K562 (cell line): ENCODE results near the gene IL27RA. TPM values are rescaled to one million over a fixed set of nuclear protein-coding genes. Genes with fewer than 3 reads are reported as not detected.

Source experiments
- ATAC-seq: fragments of 200-7000 bp; cut with Tn5 transposase; 3 replicates; pipeline ENCODE4 v1.9.1; 2020; ENCODE audit warnings: moderate library complexity
- BruUV-seq: library from RNA; stranded (reverse); fragments of 400-500 nt; replicated peaks from 2 replicates; lab custom pipeline; 2021; lab: Mats Ljungman, UMichigan
- CTCF ChIA-PET: fragments of 300-600 bp; formaldehyde crosslinking; extraction: SDS; loops from one replicate; lab custom pipeline; 2021; ENCODE audit warnings: low intra/inter-chr PET ratio; lab: Yijun Ruan, JAX
- POLR2A ChIA-PET: fragments of 300-600, 350-650 bp; sonication (Branson Sonifier 250); formaldehyde crosslinking; extraction: SDS; loops from one replicate; lab custom pipeline; 2021; ENCODE audit warnings: antibody characterized with exemption, inconsistent platforms; lab: Yijun Ruan, JAX
- DNase-seq, 4 experiments: peaks; one replicate each; pipeline versions ENCODE4 v3.0.0 to v3.0.0-alpha.2; 2011 to 2018; ENCODE audit warnings: low spot score in 3 of 4, mixed read lengths in 3 of 4; ENCODE audit errors: extremely low read depth in 1 of 4
- FAIRE-seq: peaks from 2 replicates; lab custom pipeline; 2011; peaks lifted over from hg19 to GRCh38; lab: Jason Lieb, UNC
- H2AFZ ChIP-seq: 2 replicates; pipeline ENCODE4 v1.6.0; 2011; ENCODE audit warnings: low read depth, low read length, control low read depth, inconsistent platforms
- H3K27ac ChIP-seq: fragments of 200-600 bp; 3 replicates; pipeline ENCODE4 v1.8.0; 2011; ENCODE audit warnings: low read depth, mild to moderate bottlenecking, control low read depth, inconsistent platforms, low read length, moderate library complexity, mixed read lengths; ENCODE audit errors: extremely low read depth
- H3K27me3 ChIP-seq, 2 experiments: fragments of 300-600 bp in 1 of 2; 2 replicates in 1 of 2; 3 replicates in 1 of 2; pipeline versions ENCODE4 v1.6.0 to v1.8.0; 2011; ENCODE audit warnings: inconsistent platforms in 2 of 2, low read length in 2 of 2, mild to moderate bottlenecking in 1 of 2, mixed read lengths in 1 of 2, moderate library complexity in 1 of 2; ENCODE audit not compliant: control insufficient read depth in 2 of 2, insufficient read depth in 2 of 2
- H3K36me3 ChIP-seq: fragments of 300-600 bp; 3 replicates; pipeline ENCODE4 v1.8.0; 2011; ENCODE audit warnings: mild to moderate bottlenecking, low read length, inconsistent platforms; ENCODE audit not compliant: control insufficient read depth, insufficient read depth
- H3K4me1 ChIP-seq, 2 experiments: fragments of 200-600 bp in 1 of 2; replicated peaks in 1 of 2; 2 replicates in 1 of 2; 3 replicates in 1 of 2; pipeline versions ENCODE4 v1.5.1 to v1.8.0; 2011; ENCODE audit warnings: inconsistent platforms in 2 of 2, low read length in 2 of 2, mild to moderate bottlenecking in 1 of 2, mixed read lengths in 1 of 2, moderate library complexity in 1 of 2; ENCODE audit not compliant: control insufficient read depth in 2 of 2, insufficient read depth in 2 of 2
- H3K4me2 ChIP-seq: 2 replicates; pipeline ENCODE4 v1.6.1; 2011; ENCODE audit warnings: low read length, control low read depth, inconsistent platforms, mixed read lengths; ENCODE audit not compliant: insufficient read depth
- H3K4me3 ChIP-seq: fragments of 200-600 bp; sonication (generic), shearing (Covaris generic); 2 replicates; pipeline ENCODE4 v1.5.1; 2016; ENCODE audit warnings: control low read depth, inconsistent platforms
- H3K79me2 ChIP-seq: fragments of 200-600 bp; 3 replicates; pipeline ENCODE4 v1.8.0; 2011; ENCODE audit warnings: low read length, inconsistent platforms; ENCODE audit not compliant: control insufficient read depth, insufficient read depth
- H3K9ac ChIP-seq, 2 experiments: 2 replicates each; pipeline versions ENCODE4 v1.6.0 to v1.6.1; 2011; ENCODE audit warnings: low read depth in 2 of 2, low read length in 2 of 2, control low read depth in 1 of 2, inconsistent platforms in 1 of 2, mild to moderate bottlenecking in 1 of 2, mixed read lengths in 1 of 2; ENCODE audit not compliant: insufficient read depth in 1 of 2
- H3K9me1 ChIP-seq: one replicate; pipeline ENCODE4 v1.6.0; 2011; ENCODE audit warnings: inconsistent platforms, mild to moderate bottlenecking, low read length, moderate library complexity; ENCODE audit not compliant: control insufficient read depth, insufficient read depth
- H3K9me3 ChIP-seq: replicated peaks from 2 replicates; pipeline ENCODE4 v1.5.1; 2011; ENCODE audit warnings: low read depth, low read length, inconsistent platforms; ENCODE audit not compliant: control insufficient read depth, insufficient read depth
- H4K20me1 ChIP-seq: replicated peaks from 2 replicates; pipeline ENCODE4 v1.6.1; 2011; ENCODE audit warnings: low read length, inconsistent platforms, mixed read lengths; ENCODE audit not compliant: control insufficient read depth, insufficient read depth
- CTCF ChIP-seq, 3 experiments: IDR thresholded peaks in 2 of 3; conservative IDR thresholded peaks in 1 of 3; 2 replicates each; pipeline ENCODE4 v1.5.1; 2011 to 2012; ENCODE audit warnings: low read length in 3 of 3, mild to moderate bottlenecking in 3 of 3, control low read depth in 2 of 3, improper control_type of control experiment in 1 of 3, inconsistent platforms in 1 of 3, low read depth in 1 of 3, mixed read lengths in 1 of 3, moderate library complexity in 1 of 3; ENCODE audit not compliant: insufficient read depth in 2 of 3
- DACH1 ChIP-seq: fragments of 450-650 bp; IDR thresholded peaks from 2 replicates; pipeline ENCODE4 v1.6.1; 2018; ENCODE audit not compliant: partially characterized antibody
- FOXP1 ChIP-seq: sonication (generic); formaldehyde crosslinking; IDR thresholded peaks from 2 replicates; pipeline ENCODE4 v1.8.0; 2022; ENCODE audit warnings: mild to moderate bottlenecking, missing genetic modification reagents
- HDGF ChIP-seq: fragments of 450-650 bp; IDR thresholded peaks from 2 replicates; pipeline ENCODE4 v1.6.1; 2016
- IRF1 ChIP-seq: sonication (generic); formaldehyde crosslinking; IDR thresholded peaks from 2 replicates; pipeline ENCODE4 v1.8.0; 2022; ENCODE audit warnings: missing genetic modification reagents, mild to moderate bottlenecking, borderline replicate concordance
- KAT7 ChIP-seq: sonication (generic); formaldehyde crosslinking; IDR thresholded peaks from 2 replicates; pipeline ENCODE4 v1.8.0; 2022; ENCODE audit warnings: missing genetic modification reagents, mild to moderate bottlenecking, borderline replicate concordance
- POLR2G ChIP-seq: fragments of 200-400 bp; formaldehyde crosslinking; IDR thresholded peaks from 2 replicates; pipeline ENCODE4 v1.6.1; 2017; ENCODE audit warnings: low read depth, mild to moderate bottlenecking, antibody characterized with exemption, low read length, moderate library complexity
- PTTG1 ChIP-seq: fragments of 450-650 bp; IDR thresholded peaks from 2 replicates; pipeline ENCODE4 v1.6.1; 2016; ENCODE audit warnings: low read depth, mild to moderate bottlenecking, missing genetic modification characterization, missing compliant biosample characterization
- RFX5 ChIP-seq: IDR thresholded peaks from 2 replicates; pipeline ENCODE4 v1.6.1; 2011; ENCODE audit warnings: low read depth, mild to moderate bottlenecking, improper control_type of control experiment, low read length
- SMAD3 ChIP-seq: fragments of 450-650 bp; formaldehyde crosslinking; conservative IDR thresholded peaks from 2 replicates; pipeline ENCODE4 v1.4.0; 2020; ENCODE audit warnings: mild to moderate bottlenecking
- TOE1 ChIP-seq, 2 experiments: fragments of 450-650 bp in 1 of 2; sonication (generic) in 1 of 2; formaldehyde crosslinking in 1 of 2; IDR thresholded peaks; 2 replicates each; pipeline versions ENCODE4 v1.7.1 to v1.8.0; 2016 to 2022; ENCODE audit warnings: borderline replicate concordance in 2 of 2, mild to moderate bottlenecking in 2 of 2, antibody characterized with exemption in 1 of 2, inconsistent platforms in 1 of 2, low read depth in 1 of 2, missing genetic modification reagents in 1 of 2, moderate library complexity in 1 of 2
- ZEB2 ChIP-seq: fragments of 450-650 bp; IDR thresholded peaks from 2 replicates; pipeline ENCODE4 v1.6.1; 2016
- ZNF212 ChIP-seq: fragments of 450-650 bp; formaldehyde crosslinking; IDR thresholded peaks from 2 replicates; pipeline ENCODE4 v1.4.0; 2020; ENCODE audit warnings: mild to moderate bottlenecking
- ZNF324 ChIP-seq: fragments of 250-450 bp; sonication (Bioruptor Pico); IDR thresholded peaks from 2 replicates; pipeline ENCODE4 v1.4.0; 2020; ENCODE audit warnings: mild to moderate bottlenecking
- ZNF76 ChIP-seq: fragments of 250-450 bp; sonication (Bioruptor Pico); IDR thresholded peaks from 2 replicates; pipeline ENCODE4 v1.4.0; 2020; ENCODE audit warnings: mild to moderate bottlenecking, moderate library complexity, borderline replicate concordance
- WGBS: fragments of 100-300 bp; shearing (Covaris generic); methylation state at CpG from one replicate; pipeline ENCODE4 v1.1.6; 2016; ENCODE audit warnings: low coverage, mixed read lengths; ENCODE audit not compliant: insufficient coverage; ENCODE audit errors: missing lambda C conversion rate; 5-methylcytosine and 5-hydroxymethylcytosine counted together
- in situ Hi-C: fragments of 300-500 bp; cut with MboI; formaldehyde crosslinking; loops from 4 replicates; pipeline ENCODE4 v1.15.0; 2018; ENCODE audit warnings: inconsistent platforms, mixed read lengths
- intact Hi-C: fragments of 100-400 bp; cut with micrococcal nuclease; formaldehyde crosslinking; loops from 2 replicates; pipeline ENCODE4 v1.14.2; 2022
- polyA plus RNA-seq, 8 experiments: library from polyadenylated mRNA; depleted of rRNA in 4 of 8; stranded (reverse) in 5 of 8; unstranded in 3 of 8; fragments of >200 nt; fragmentation: Nextera tagmentation in 2 of 8; fragmentation: Illumina TruSeq in 1 of 8; extraction: Ambion mirVana in 2 of 8; extraction: Trizol in 1 of 8; gene quantifications; 2 replicates each; pipeline versions ENCODE4 v1.2.1 to v1.2.3, GENCODE V29; 2011 to 2014; ENCODE audit warnings: inconsistent platforms in 1 of 8, missing spikeins in 1 of 8
- total RNA-seq, 7 experiments: library from RNA; depleted of rRNA in 6 of 7; stranded (reverse); fragments of >200 nt in 6 of 7; fragmentation: Illumina TruSeq in 2 of 7; extraction: Trizol in 2 of 7; gene quantifications; 2 replicates each; pipeline versions ENCODE4 v1.2.1 to v1.2.3, GENCODE V29; 2011 to 2021; ENCODE audit warnings: low replicate concordance in 1 of 7
- TF ChIP-seq, protein P1 (sequence below): fragments of 250-450 bp; sonication (Bioruptor Pico); IDR thresholded peaks from 2 replicates; pipeline ENCODE4 v1.8.0; 2022; ENCODE audit warnings: moderate library complexity, mild to moderate bottlenecking, inconsistent platforms

IL27RA gene
- total and polyA plus RNA-seq, 9 of the 15 experiments (the other 6 are each of a cell fraction or from before 2014, with no cell fraction given): 1.9 to 15.9 (median 12.0) TPM

- TF ChIP-seq DACH1 (no peak), ZNF212 (CRISPR knock-in tag) (no peak), RFX5 (no peak), FOXP1 (CRISPR knock-in tag) (no peak), IRF1 (no peak)
These were observed 59.0 kb downstream of the IL27RA start, which contains the start of gene SAMD1 (continued) for GRCh38 chr19:14090509-14091080.

DNA sequence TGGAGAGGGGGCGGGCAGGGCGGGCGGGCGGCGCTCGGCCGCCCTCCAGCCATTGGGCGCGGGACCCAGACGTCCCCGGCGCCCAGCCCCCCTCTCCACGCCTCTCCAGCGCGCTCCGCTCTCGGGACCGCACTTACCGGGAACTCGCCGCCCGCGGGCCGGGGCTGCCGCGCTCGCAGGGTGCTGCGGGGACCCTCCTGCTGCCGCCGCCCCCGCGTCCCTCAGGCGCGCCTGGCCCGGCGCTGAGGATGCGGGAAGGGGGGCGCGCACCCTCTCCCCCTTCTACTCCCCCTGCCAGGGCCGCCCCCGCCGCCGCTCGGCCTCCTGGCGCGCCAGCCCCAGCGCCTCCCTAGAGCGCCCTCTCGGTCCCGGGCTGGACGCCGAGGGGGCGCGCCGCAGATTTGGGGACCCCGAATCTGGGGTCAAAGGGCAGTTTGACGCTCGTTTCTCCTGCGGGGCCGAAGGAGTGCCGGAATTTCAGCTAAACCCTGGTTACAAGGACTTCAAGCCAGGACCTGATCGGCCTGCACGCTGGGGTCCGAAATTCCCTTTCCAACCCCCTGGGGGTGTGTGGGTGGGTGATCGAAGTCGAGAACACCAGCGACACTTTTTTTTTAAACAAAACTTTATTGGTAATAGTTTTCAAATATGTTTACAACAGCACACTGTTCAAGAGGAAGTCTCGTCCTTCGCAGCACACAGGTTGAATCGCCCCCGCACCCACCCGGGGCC lies 59.7 kb downstream of the IL27RA start:
- peaks cover 10% of the 10 kb centered on the region for H3K9me3 ChIP-seq
- ATAC-seq: peak; percentile 81
- peak overlapping the region; percentile 90 for H2AFZ ChIP-seq
- under 1% methylated on average over 41 of the region's 72 CpGs for WGBS
- H3K9ac ChIP-seq: peak overlapping the region; percentile 87 to 93
- BruUV-seq: TSS peak; percentile 86
- H3K4me3 ChIP-seq: peak overlapping the region; percentile 94
- peak overlapping the region; percentile 97 for H3K27ac ChIP-seq
- peaks cover 7 to 29% of the 10 kb centered on the region in 2 experiments; a peak in 3 of 5 replicates for H3K4me1 ChIP-seq
- H3K79me2 ChIP-seq: peaks cover 11% of the 10 kb centered on the region
- H3K36me3 ChIP-seq: peaks cover 22% of the 10 kb centered on the region; the same call in 2 of the 3 replicates
- CTCF ChIA-PET: interaction anchor here (0.6 kb wide), 1 partner anchor 76 kb away, joined by 3 read pairs; no protein-coding TSS in a partner anchor
- no peaks in the 10 kb centered on the region for H3K9me1 ChIP-seq
- peak; percentile 61 to 92 (median 84) for DNase-seq
- no peaks in the 10 kb centered on the region for H3K27me3 ChIP-seq
- in situ Hi-C loops: no loop called here
- peak overlapping the region; percentile 96 for H3K4me2 ChIP-seq
- no peaks in the 10 kb centered on the region for H4K20me1 ChIP-seq
- FAIRE-seq: peak; percentile 90
- intact Hi-C loops: loop anchor here (2.0 kb wide), 1 partner anchor 46 kb away; the partner anchor contains the start of gene ASF1B
- POLR2A ChIA-PET: interaction anchor here (0.6 to 1.9 kb wide), 6 partner anchors 9 to 324 kb away, joined by 3 to 6 read pairs (median 4); partner anchors contain the start of gene IL27RA
- TF ChIP-seq ZNF76 (peak; percentile 53; the same call in 1 of the 2 replicates), TOE1 (IDR thresholded peaks at IDR 0.05; ENCODE audit: borderline replicate concordance) (0 out of 2 replicates have a peak, but pooled peaks have one; percentile 9), TOE1 (CRISPR knock-in tag; IDR thresholded peaks at IDR 0.05; ENCODE audit: borderline replicate concordance, low read depth) (no peak), PTTG1 (tag) (no peak), ZEB2 (no peak), POLR2G (peak; percentile 87), CTCF (IDR thresholded peaks at IDR 0.05 in 2 of 3, conservative IDR thresholded peaks at IDR 0.05 in 1 of 3; ENCODE audit: insufficient read depth in 2 of 3, low read depth in 1 of 3, low read length in 3 of 3) (peak; percentile 53 to 72 (median 53)), ZNF324 (CRISPR knock-in tag) (no peak), HDGF (no peak), KAT7 (0 out of 2 replicates have a peak, but pooled peaks have one; percentile 37), SMAD3 (no peak)
- TF ChIP-seq, protein P1, sequence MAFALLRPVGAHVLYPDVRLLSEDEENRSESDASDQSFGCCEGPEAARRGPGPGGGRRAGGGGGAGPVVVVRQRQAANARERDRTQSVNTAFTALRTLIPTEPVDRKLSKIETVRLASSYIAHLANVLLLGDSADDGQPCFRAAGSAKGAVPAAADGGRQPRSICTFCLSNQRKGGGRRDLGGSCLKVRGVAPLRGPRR (CRISPR knock-in tag): no peak
